Measurements from ENCODE around the gene SFMBT2. TPM values are rescaled to one million over a fixed set of nuclear protein-coding genes. Genes with fewer than 3 reads are reported as not detected.

The SFMBT2 gene
- total and polyA plus RNA-seq, 5 donors from 2014 or later, result 1.3 to 21.2 (median 1.6) TPM

DNA sequence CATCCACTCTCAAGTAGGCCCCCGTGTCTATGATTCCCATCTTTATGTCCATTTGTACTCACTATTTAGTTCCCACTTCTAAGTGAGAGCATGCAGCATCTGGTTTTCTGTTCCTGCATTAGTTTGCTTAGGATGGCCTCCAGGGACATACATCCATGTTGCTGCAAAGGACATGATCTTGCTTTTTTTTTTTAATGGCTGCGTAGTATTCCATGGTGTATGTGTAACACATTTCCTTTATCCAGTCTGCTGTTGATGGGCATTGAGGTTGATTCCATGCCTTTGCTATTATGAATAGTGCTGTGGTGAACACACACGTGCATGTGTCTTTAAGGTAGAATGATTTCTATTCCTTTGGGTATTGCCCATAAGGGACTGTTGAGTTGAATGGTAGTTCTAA is 67.8 kb downstream of the SFMBT2 start:
- Histone ChIP-seq H3K27ac (ENCODE audit: insufficient read depth, low read length, poor library complexity, severe bottlenecking) (no peak overlapping the region), H3K4me3 (ENCODE audit: low read depth, low read length) (no peak overlapping the region), H3K4me1 (ENCODE audit: control insufficient read depth, insufficient read depth, low read length, poor library complexity, severe bottlenecking) (no peaks in the 10 kb centered on the region), H3K27me3 (ENCODE audit: control insufficient read depth, insufficient read depth, low read length) (no peaks in the 10 kb centered on the region), H3K9me3 (ENCODE audit: control insufficient read depth in 2 of 2, low read length in 2 of 2) (no peaks in the 10 kb centered on the region), H3K36me3 (ENCODE audit: control insufficient read depth, insufficient read depth, low read length) (no peaks in the 10 kb centered on the region)
- DNase-seq, result no peak
- Mint-ChIP-seq H3K4me3 (no peak overlapping the region), H3K36me3 (peaks cover 27% of the 10 kb centered on the region), H3K27ac (no peak overlapping the region), H3K9me3 (peaks cover 0 to 9% (median 0%) of the 10 kb centered on the region in 7 donors), H3K27me3 (no peaks in the 10 kb centered on the region), H3K4me1 (peaks cover 2 to 20% (median 8%) of the 10 kb centered on the region in 4 donors)
- ATAC-seq (ENCODE audit: low read depth in 2 of 2), result no peak

DNA sequence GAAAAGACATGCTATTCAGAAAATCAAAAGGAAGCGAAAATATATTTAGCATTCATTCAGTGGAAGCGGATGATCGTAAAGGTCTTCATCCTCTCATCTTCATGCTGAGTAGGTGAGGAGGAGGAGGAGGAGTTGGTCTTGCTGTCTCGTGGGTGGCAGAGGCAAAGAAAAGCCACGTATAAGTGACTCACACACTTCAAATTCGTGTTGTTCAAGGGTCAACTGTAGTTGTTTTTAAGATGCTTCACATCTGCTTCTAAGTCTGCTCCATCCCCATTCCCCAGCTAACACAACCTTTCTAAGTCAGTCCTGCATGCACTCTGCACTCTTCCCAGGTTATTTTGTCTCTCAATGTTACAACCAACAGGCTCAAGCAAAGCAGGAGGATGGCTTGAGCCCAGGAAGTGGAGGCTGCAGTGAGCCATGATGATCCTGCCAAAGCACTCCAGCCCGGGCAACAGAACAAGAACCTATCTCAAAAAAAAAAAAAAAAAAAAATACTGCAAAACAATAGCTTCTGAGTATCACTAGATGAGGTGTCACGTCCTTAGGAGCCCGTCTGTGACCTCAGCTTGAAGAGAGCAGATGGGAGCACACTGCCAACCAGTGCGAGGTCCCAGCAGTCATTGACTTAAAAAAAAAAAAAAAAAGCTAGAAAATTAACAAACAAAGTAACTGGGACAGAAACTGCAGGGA is 70.5 kb downstream of the SFMBT2 start:
- H3K4me3 Mint-ChIP-seq, result no peak overlapping the region
- H3K27ac ChIP-seq (ENCODE audit: insufficient read depth, low read length, poor library complexity, severe bottlenecking), result no peak overlapping the region
- H3K9me3 Mint-ChIP-seq, result peaks cover 0 to 9% (median 0%) of the 10 kb centered on the region in 7 donors
- no peaks in the 10 kb centered on the region for H3K36me3 ChIP-seq (ENCODE audit: control insufficient read depth, insufficient read depth, low read length)
- no peak for DNase-seq
- no peaks in the 10 kb centered on the region for H3K27me3 ChIP-seq (ENCODE audit: control insufficient read depth, insufficient read depth, low read length)
- no peaks in the 10 kb centered on the region for H3K4me1 ChIP-seq (ENCODE audit: control insufficient read depth, insufficient read depth, low read length, poor library complexity, severe bottlenecking)
- no peak for ATAC-seq (ENCODE audit: low read depth in 2 of 2)
- H3K36me3 Mint-ChIP-seq, result peaks cover 26% of the 10 kb centered on the region
- H3K9me3 ChIP-seq (ENCODE audit: control insufficient read depth in 2 of 2, low read length in 2 of 2), result no peaks in the 10 kb centered on the region
- H3K4me3 ChIP-seq (ENCODE audit: low read depth, low read length), result no peak overlapping the region
- H3K27me3 Mint-ChIP-seq, result peaks cover 4% of the 10 kb centered on the region
- H3K27ac Mint-ChIP-seq, result peak overlapping the region in 1 of 3 donors; percentile 54
- H3K4me1 Mint-ChIP-seq, result peaks cover 5 to 30% (median 23%) of the 10 kb centered on the region in 4 donors

- no peak overlapping the region for H3K4me3 ChIP-seq (ENCODE audit: low read depth, low read length)
- H3K27me3 Mint-ChIP-seq, result peaks cover 4% of the 10 kb centered on the region
- DNase-seq (no peak), ATAC-seq (ENCODE audit: low read depth in 2 of 2) (no peak)
- peak overlapping the region in 1 of 3 donors; percentile 54 for H3K27ac Mint-ChIP-seq
- H3K9me3 Mint-ChIP-seq, result peaks cover 0 to 9% (median 0%) of the 10 kb centered on the region in 7 donors
- H3K36me3 ChIP-seq (ENCODE audit: control insufficient read depth, insufficient read depth, low read length), result no peaks in the 10 kb centered on the region
- no peaks in the 10 kb centered on the region for H3K4me1 ChIP-seq (ENCODE audit: control insufficient read depth, insufficient read depth, low read length, poor library complexity, severe bottlenecking)
- peaks cover 5 to 34% (median 25%) of the 10 kb centered on the region in 4 donors for H3K4me1 Mint-ChIP-seq
- H3K4me3 Mint-ChIP-seq, result no peak overlapping the region
- no peaks in the 10 kb centered on the region for H3K27me3 ChIP-seq (ENCODE audit: control insufficient read depth, insufficient read depth, low read length)
- peaks cover 26% of the 10 kb centered on the region for H3K36me3 Mint-ChIP-seq
- H3K9me3 ChIP-seq (ENCODE audit: control insufficient read depth in 2 of 2, low read length in 2 of 2), result no peaks in the 10 kb centered on the region
- H3K27ac ChIP-seq (ENCODE audit: insufficient read depth, low read length, poor library complexity, severe bottlenecking), result no peak overlapping the region
Observed at GRCh38 chr10:7339510-7339909, 71.3 kb downstream of the SFMBT2 start.

GRCh38 chr10:7338469-7338868 is 72.4 kb downstream of the SFMBT2 start:
- Mint-ChIP-seq H3K4me1 (peaks cover 5 to 38% (median 27%) of the 10 kb centered on the region in 4 donors), H3K36me3 (peaks cover 26% of the 10 kb centered on the region), H3K4me3 (no peak overlapping the region), H3K27me3 (peaks cover 4% of the 10 kb centered on the region), H3K9me3 (peaks cover 0 to 5% (median 0%) of the 10 kb centered on the region in 7 donors), H3K27ac (no peak overlapping the region)
- Histone ChIP-seq H3K4me1 (ENCODE audit: control insufficient read depth, insufficient read depth, low read length, poor library complexity, severe bottlenecking) (no peaks in the 10 kb centered on the region), H3K9me3 (ENCODE audit: control insufficient read depth in 2 of 2, low read length in 2 of 2) (no peaks in the 10 kb centered on the region), H3K36me3 (ENCODE audit: control insufficient read depth, insufficient read depth, low read length) (no peaks in the 10 kb centered on the region), H3K4me3 (ENCODE audit: low read depth, low read length) (no peak overlapping the region), H3K27ac (ENCODE audit: insufficient read depth, low read length, poor library complexity, severe bottlenecking) (no peak overlapping the region), H3K27me3 (ENCODE audit: control insufficient read depth, insufficient read depth, low read length) (no peaks in the 10 kb centered on the region)
- DNase-seq, result no peak
- no peak for ATAC-seq (ENCODE audit: low read depth in 2 of 2)

DNA sequence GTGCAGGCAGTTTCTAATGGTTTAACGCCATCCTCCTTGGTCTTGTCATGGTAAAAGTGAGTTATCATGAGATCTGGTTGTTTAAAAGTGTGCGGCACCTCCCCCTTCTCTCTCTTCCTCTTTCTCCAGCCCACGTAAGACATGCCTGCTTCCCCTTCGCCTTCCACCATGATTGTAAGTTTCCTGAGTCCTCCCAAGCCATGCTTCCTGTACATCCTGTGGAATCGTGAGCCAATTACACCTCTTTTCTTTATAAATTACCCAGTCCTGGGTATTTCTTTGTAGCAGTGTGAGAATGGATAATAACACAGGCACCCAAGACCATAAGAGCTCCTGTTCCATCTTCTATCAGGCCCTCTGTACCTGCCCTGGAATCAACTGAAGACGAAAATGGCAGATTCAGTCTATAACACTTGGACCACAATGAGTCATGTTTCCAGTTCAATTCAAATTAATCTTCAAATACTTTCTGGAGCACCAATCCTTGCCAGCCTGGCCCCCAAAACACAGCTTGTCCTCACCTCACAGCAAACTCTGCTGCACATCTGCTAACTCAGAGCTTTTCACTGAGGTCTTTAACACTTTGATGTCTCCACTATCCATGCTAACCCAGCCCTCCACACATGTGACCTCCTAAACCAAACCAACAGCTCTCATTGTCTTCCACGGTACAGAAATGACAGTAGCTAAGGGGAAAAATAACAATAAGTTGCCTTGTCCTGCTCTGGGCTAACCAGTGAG is 73.2 kb downstream of the SFMBT2 start:
- Mint-ChIP-seq H3K9me3 (peaks cover 0 to 4% (median 0%) of the 10 kb centered on the region in 7 donors), H3K27me3 (peaks cover 4% of the 10 kb centered on the region), H3K4me3 (no peak overlapping the region), H3K36me3 (peaks cover 22% of the 10 kb centered on the region), H3K27ac (peak overlapping the region in 2 of 3 donors; percentile 28 to 67), H3K4me1 (peaks cover 5 to 39% (median 27%) of the 10 kb centered on the region in 4 donors)
- no peak overlapping the region for H3K4me3 ChIP-seq (ENCODE audit: low read depth, low read length)
- H3K9me3 ChIP-seq (ENCODE audit: control insufficient read depth in 2 of 2, low read length in 2 of 2), result no peaks in the 10 kb centered on the region
- no peaks in the 10 kb centered on the region for H3K27me3 ChIP-seq (ENCODE audit: control insufficient read depth, insufficient read depth, low read length)
- no peak overlapping the region for H3K27ac ChIP-seq (ENCODE audit: insufficient read depth, low read length, poor library complexity, severe bottlenecking)
- DNase-seq (no peak), ATAC-seq (ENCODE audit: low read depth in 2 of 2) (no peak)
- no peaks in the 10 kb centered on the region for H3K36me3 ChIP-seq (ENCODE audit: control insufficient read depth, insufficient read depth, low read length)
- no peaks in the 10 kb centered on the region for H3K4me1 ChIP-seq (ENCODE audit: control insufficient read depth, insufficient read depth, low read length, poor library complexity, severe bottlenecking)

- Histone ChIP-seq H3K4me3 (ENCODE audit: low read depth, low read length) (no peak overlapping the region), H3K4me1 (ENCODE audit: control insufficient read depth, insufficient read depth, low read length, poor library complexity, severe bottlenecking) (no peaks in the 10 kb centered on the region), H3K9me3 (ENCODE audit: control insufficient read depth in 2 of 2, low read length in 2 of 2) (no peaks in the 10 kb centered on the region), H3K27ac (ENCODE audit: insufficient read depth, low read length, poor library complexity, severe bottlenecking) (no peak overlapping the region), H3K27me3 (ENCODE audit: control insufficient read depth, insufficient read depth, low read length) (no peaks in the 10 kb centered on the region), H3K36me3 (ENCODE audit: control insufficient read depth, insufficient read depth, low read length) (no peaks in the 10 kb centered on the region)
- Mint-ChIP-seq H3K27me3 (peaks cover 4% of the 10 kb centered on the region), H3K27ac (peak overlapping the region in 1 of 3 donors; percentile 50), H3K4me3 (no peak overlapping the region), H3K9me3 (no peaks in the 10 kb centered on the region), H3K4me1 (peaks cover 5 to 42% (median 29%) of the 10 kb centered on the region in 4 donors), H3K36me3 (peaks cover 22% of the 10 kb centered on the region)
- ATAC-seq (ENCODE audit: low read depth in 2 of 2) (no peak), DNase-seq (no peak)
Observed at GRCh38 chr10:7335977-7336376, 74.9 kb downstream of the SFMBT2 start.

GRCh38 chr10:7334642-7334964 is 76.2 kb downstream of the SFMBT2 start:
- H3K36me3 Mint-ChIP-seq, result peaks cover 24% of the 10 kb centered on the region
- no peak for ATAC-seq (ENCODE audit: low read depth in 2 of 2)

More at GRCh38 chr10:7334642-7334964, 76.2 kb downstream of the SFMBT2 start:
- DNase-seq, result no peak
- H3K27me3 ChIP-seq (ENCODE audit: control insufficient read depth, insufficient read depth, low read length), result no peaks in the 10 kb centered on the region
- Mint-ChIP-seq H3K27me3 (peaks cover 4% of the 10 kb centered on the region), H3K9me3 (peaks cover 0 to 6% (median 0%) of the 10 kb centered on the region in 7 donors), H3K4me3 (no peak overlapping the region), H3K4me1 (peaks cover 5 to 38% (median 29%) of the 10 kb centered on the region in 4 donors), H3K27ac (peak overlapping the region in 1 of 3 donors; percentile 7)
- H3K27ac ChIP-seq (ENCODE audit: insufficient read depth, low read length, poor library complexity, severe bottlenecking), result no peak overlapping the region
- H3K4me1 ChIP-seq (ENCODE audit: control insufficient read depth, insufficient read depth, low read length, poor library complexity, severe bottlenecking), result no peaks in the 10 kb centered on the region
- no peaks in the 10 kb centered on the region for H3K36me3 ChIP-seq (ENCODE audit: control insufficient read depth, insufficient read depth, low read length)
- H3K4me3 ChIP-seq (ENCODE audit: low read depth, low read length), result no peak overlapping the region
- H3K9me3 ChIP-seq (ENCODE audit: control insufficient read depth in 2 of 2, low read length in 2 of 2), result no peaks in the 10 kb centered on the region
